GM18907 (cell line): ENCODE measurements around the gene PRRT1B.

Experiments
- ATAC-seq: cut with Tn5 transposase; IDR thresholded peaks from one replicate; pipeline ENCODE4 v1.9.1; 2021; ENCODE audit warnings: mild to moderate bottlenecking, moderate library complexity; ENCODE audit not compliant: unreplicated experiment

The PRRT1B gene

DNA sequence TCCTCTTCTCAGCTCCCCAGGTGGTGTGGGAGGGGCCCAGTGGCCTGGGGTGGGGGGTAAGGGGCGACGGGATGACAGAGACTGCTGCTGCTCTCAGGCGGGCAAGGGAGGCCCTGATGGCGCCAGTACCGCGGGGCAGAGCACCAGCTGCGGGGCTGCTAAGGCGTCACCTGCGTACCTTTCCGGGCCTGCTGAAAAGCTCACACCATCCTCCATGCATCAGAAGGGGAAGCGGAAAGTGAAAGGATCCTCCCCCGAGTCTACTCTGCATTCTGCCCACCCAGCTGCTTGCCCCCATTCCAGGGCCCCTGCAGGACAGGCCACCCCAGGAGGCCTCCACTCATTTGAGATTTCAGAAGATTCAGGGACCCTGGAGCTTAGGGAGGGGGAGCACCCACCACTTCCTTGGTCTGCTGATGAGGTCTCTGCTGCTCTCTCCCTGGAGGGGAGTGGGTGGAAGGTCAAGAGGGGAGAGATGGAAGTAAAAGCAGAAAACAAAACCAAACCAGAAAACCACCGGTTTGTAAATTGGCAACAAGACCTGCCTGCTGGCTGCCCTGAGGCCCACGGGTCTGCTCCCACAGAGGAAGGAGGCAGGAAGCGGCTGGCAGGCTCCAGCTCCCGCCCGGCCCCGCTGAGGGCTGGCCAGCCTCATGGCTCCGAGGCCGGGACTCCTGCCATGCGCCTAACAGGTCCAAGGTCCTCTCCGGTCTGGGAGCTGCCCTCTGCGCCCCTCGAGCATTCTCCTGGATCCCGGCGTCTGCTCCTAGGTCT lies 33.6 kb downstream of the PRRT1B start:
- peak; percentile 52 for ATAC-seq

- ATAC-seq: no peak
Observed at GRCh38 chr9:131579789-131580211, 34.5 kb downstream of the PRRT1B start.

DNA sequence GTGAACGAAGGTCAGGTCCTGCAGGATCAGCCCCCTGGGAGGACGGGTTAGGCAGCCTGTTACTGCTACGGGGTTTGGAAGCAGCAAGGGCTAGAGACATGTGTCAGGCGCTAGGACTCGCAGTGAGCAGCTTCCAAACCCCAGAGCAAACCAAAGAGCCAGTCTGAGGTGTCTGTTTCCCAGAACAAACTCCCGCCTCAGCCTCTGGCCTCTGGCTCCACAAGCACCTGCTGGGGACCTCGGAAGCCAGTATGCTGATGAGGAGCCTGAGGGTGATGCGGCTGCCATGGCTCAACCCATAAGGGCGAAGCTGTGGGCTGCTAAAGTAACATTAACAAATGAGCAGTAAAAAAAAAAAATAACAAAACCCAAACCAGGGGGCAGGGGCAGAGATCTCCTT lies 35.0 kb downstream of the PRRT1B start:
- ATAC-seq: no peak

- ATAC-seq: no peak
Observed at GRCh38 chr9:131582056-131582455, 36.7 kb downstream of the PRRT1B start.

DNA sequence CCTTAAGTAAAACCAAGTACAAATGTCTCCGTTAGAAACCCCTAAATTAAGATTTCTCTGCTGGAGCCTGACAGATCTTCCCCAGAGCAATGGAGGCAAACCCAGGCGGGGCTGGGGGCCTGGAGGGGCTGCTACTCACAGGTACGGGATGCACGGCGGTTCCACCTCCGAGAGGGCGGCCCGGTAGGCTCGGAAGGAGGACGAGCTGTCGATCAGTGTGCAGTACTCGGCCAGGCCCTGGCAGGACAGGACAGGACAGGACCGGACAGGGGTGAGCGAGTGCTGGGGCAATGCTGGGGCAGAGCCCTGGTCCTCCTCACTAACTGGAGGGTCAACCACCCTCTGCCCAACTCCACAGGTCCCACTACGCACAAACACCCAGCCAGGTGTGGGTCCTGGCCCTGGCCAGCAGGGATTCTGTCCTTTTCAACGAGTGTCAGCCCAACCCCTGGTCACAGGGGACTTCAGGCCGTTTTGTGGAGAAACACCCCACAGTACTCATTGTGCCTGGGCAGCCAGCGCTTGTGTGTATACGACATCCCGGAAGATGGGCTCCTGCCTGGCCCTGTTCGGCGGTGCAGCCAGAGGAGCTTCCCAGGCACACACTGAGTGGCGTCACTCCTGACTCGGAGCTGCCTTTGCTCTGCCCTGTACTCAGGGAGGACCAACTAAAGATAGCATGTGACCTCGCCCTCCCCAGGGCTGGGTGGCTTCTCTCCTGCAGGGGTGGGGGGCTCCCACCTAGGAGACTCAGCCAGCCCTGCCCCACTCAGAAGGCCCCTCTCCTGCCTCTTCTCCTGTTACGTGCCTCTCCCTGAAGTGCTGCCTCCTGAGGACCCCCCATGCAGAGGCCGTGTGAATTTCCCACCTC lies 37.4 kb downstream of the PRRT1B start:
- no peak for ATAC-seq

- ATAC-seq: no peak
Observed at GRCh38 chr9:131583337-131583645, 38.0 kb downstream of the PRRT1B start.

GRCh38 chr9:131583836-131584555 lies 38.7 kb downstream of the PRRT1B start:
- no peak for ATAC-seq

- no peak for ATAC-seq
Observed at GRCh38 chr9:131584858-131585257, 39.5 kb downstream of the PRRT1B start.

DNA sequence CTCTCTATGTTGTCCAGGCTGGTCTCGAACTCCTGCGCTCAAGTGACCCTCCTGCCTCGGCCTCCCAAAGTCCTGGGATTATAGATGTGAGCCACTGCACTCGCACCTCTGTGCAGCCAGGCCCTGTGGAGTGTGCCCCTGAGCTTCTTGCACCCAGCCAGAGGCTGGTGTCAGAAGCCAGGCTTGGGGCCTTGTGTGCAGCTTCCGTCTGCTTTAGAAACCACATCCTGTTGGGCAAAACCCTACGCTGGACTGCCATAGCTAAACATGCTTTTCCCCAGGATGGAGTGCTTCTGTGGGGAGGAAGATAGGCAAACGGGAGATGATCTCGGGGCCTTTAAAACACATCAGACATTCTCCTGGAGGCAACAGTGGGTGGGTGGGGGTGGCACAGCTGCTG lies 40.1 kb downstream of the PRRT1B start:
- ATAC-seq: no peak

- no peak for ATAC-seq
Observed at GRCh38 chr9:131587331-131587730, 42.0 kb downstream of the PRRT1B start.

- ATAC-seq: no peak
Observed at GRCh38 chr9:131587906-131588305, 42.6 kb downstream of the PRRT1B start.

GRCh38 chr9:131588396-131588795 lies 43.1 kb downstream of the PRRT1B start:
- no peak for ATAC-seq

DNA sequence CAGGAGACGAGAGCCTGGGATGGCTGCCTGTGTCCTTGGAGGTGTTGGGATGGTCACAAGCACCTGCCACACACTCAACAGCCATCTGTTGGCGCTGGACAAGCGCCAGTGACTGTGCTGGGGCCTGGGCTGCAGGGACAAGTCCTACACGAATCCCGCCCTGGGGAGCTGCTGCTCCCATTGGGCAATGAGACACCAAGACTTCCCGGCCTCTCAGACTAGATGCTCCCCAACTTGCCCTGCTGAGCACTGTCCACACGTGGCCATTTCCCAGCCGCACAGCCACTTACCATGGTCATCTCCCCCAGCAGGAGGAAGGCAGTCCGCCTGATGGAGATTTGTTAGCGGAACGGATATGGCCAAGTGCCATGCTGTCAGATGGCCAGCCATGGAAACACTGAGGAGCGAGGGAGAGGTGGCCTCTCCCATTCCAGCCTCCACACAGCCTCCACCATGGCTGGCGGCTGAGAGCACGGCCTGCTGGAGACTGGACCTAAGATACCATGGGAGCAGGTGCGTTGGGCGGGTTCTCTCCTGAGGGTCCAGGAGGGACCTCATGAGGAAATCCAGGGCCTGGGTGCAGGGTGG lies 43.9 kb downstream of the PRRT1B start:
- ATAC-seq: no peak

DNA sequence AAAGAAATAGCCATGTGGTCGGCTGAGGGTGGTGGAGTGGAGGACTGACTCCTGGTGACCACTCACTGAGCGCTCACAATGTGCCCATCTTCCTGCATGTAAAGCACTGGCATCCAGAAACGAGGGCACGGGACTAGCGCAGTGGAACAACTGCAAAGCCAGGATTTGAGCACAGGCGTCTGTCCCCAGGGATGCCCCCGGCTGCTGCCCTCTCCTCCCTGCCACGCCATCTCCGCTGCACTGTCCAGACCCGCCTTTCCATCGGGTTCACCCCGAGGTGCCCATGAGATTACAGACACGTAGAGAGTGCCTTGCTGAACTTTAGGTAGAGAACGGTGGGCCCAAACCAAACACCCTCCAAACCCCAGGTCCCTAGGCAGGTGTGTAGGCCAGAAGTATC lies 44.7 kb downstream of the PRRT1B start:
- ATAC-seq: no peak

- ATAC-seq: no peak
Observed at GRCh38 chr9:131590449-131590848, 45.1 kb downstream of the PRRT1B start.

- ATAC-seq: no peak
Observed at GRCh38 chr9:131590907-131591844, 45.9 kb downstream of the PRRT1B start.

DNA sequence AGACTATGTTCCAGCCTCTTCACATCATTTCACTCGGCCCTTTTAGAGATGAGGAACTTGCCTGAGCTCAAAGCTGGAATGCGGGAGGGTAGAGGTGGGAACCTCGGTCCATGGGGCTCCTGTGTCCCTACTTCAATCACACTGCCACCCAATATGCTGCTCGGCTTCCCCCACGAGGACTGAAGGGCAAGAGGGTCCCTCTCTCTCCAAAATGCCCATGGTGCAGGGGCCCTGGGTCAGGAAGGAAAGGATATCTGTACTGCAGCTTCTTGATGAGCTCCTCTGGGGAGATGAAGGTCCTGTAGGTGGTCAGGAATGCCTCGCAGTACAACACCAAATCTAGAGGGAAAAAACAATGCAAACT lies 46.5 kb downstream of the PRRT1B start:
- ATAC-seq: no peak

DNA sequence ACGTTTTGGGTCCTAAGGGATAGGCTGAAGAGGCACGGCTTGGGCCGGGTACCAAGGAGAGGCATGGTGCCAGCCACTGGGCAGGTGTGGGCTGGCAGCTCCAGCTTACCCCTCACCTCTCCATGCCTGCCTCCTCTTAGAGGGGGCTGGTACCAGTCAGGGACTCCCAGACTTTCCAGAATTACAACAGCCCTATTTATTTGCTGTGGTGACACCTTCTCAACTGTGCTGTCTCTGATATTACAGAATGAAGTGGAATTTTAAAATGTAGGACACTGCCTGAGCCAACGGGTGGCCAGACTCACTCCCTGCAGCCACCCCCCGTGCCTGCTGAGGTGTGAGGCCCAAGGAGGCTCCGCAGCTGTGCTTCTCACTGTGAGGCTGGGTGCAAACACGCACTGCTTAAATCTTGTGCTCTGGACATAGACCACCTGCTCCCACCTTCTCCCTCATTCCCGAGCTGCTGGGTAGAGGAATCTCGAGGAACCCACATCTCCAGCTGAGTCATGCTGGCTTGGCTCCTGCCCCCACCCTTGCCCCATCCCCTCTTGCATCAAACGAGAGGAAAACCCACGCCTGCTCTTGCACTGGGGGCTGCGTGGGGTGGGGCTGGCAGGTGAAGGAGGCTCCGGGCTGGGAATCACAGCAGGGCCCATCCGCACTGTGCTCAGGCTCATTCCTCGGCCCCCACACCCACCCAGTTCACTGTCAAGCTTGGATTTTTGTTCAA lies 47.9 kb downstream of the PRRT1B start:
- no peak for ATAC-seq

GRCh38 chr9:131593936-131594665 lies 48.8 kb downstream of the PRRT1B start:
- no peak for ATAC-seq
